ENCODE data around the gene RNF17.

GRCh38 chr13:24892829-24893228 lies 128.9 kb downstream of the RNF17 start:
- TF ChIP-seq CTCF (IDR thresholded peaks at IDR 0.05; ENCODE audit: insufficient read depth, low read depth, low read length) (no peak), EZH2 (IDR thresholded peaks at IDR 0.05; ENCODE audit: insufficient read depth, low read length) (no peak)

Data from astrocyte (in vitro differentiated cells and primary cell).